HG03196 (cell line): Measurements from ENCODE around the gene RHBDL1.
"Not testable (repeated sequence)": the region's sequence is repeated elsewhere in the genome, so short reads cannot be mapped to it uniquely, and the experiment has no call there.

Experiments used
- ATAC-seq: cut with Tn5 transposase; IDR thresholded peaks from one replicate; pipeline ENCODE4 v1.9.1; 2021; ENCODE audit not compliant: unreplicated experiment

The RHBDL1 gene

GRCh38 chr16:684071-684794 lies 8.8 kb downstream of the RHBDL1 start, which contains the start of gene JMJD8:
Gene JMJD8, minus strand, starts transcription at chr16:684334. Its CDS starts 15 bp downstream, at chr16:684319.
- peak; percentile 57 for ATAC-seq

DNA sequence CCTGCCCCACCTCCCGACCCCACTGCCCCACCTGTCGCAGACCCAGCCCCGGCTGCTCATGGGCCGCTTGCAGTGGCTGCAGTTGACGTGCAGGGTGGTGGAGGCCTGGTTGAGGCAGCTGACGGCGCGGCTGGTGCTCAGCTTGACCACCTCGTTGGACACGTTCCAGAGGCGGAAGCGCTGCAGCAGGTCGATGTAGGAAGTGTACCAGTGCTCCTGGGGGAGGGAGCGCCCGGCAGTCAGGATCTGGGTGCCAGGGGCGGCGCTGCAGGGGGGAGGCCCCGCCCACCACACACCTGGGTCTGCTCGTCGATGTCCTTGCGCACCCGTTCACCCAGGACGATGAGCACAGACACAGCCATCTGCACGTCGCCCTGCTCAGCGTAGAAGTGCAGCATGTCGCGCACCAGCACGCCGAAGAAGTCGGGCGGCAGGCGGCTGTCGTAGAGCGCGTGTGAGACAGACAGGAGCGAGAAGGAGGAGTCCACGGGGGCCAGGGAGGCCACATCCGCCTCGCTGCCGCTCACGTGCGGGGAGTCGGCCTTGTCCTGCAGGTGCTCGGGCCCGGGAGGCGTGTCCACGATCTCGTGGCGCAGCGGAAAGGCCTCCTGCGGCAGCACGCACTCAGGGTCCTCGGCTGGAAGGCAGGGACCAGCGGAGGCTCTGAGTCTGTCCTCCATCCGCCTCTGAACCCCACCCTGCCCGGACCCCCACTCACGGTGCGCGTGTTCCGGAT lies 9.7 kb downstream of the RHBDL1 start:
- no peak for ATAC-seq

DNA sequence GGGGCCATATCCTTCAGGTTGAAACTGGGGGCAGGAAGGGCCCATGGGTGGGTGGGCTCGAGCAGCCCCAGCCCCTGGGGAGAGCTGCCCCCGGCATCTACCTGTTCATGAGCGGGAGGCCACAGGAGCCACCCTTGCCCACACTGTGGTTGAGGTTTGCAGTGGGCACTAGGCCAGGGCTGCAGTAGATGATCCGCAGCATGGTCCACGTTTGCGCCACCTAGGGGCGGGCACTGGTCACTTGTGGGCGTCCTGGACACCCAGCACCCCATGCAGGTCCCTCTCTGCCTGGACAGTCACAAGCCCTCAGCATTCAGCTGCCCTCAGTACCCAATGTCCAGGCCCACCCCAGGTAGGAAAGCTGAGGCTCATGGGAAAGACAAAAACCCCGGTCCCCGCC lies 10.5 kb downstream of the RHBDL1 start:
- ATAC-seq: no peak

GRCh38 chr16:686459-687260 lies 11.2 kb downstream of the RHBDL1 start:
- ATAC-seq: no peak

- no peak for ATAC-seq
Measured at GRCh38 chr16:687499-687898, 12.0 kb downstream of the RHBDL1 start.

GRCh38 chr16:689175-689897 lies 13.9 kb downstream of the RHBDL1 start:
- no peak for ATAC-seq

- ATAC-seq: not testable (repeated sequence)
Measured at GRCh38 chr16:691242-691641, 15.8 kb downstream of the RHBDL1 start.

- no peak for ATAC-seq
Measured at GRCh38 chr16:692356-693108, 17.1 kb downstream of the RHBDL1 start.

DNA sequence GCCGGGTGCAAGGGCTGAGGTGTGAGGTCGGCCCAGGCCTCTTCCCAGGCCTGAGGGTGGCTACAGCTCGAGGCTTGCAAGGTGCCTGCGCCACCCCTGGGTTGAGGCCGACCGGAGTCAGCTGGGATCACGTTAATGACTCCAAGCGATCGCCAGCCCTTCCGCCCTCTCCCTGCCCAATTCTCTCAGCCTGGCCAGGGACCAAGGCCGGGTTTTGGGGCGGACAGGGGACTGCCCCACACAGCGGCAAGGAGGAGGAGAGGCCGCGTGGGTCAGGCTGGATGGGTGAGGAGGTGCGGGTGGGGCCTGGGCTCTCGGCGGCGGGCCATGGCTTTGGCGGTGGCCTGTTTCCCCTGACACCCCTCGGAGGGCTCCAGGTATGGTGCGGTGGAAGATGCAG lies 17.9 kb downstream of the RHBDL1 start:
- ATAC-seq: no peak

- ATAC-seq: no peak
Measured at GRCh38 chr16:693766-694165, 18.3 kb downstream of the RHBDL1 start.

GRCh38 chr16:694187-694862 lies 18.9 kb downstream of the RHBDL1 start:
- ATAC-seq: no peak

DNA sequence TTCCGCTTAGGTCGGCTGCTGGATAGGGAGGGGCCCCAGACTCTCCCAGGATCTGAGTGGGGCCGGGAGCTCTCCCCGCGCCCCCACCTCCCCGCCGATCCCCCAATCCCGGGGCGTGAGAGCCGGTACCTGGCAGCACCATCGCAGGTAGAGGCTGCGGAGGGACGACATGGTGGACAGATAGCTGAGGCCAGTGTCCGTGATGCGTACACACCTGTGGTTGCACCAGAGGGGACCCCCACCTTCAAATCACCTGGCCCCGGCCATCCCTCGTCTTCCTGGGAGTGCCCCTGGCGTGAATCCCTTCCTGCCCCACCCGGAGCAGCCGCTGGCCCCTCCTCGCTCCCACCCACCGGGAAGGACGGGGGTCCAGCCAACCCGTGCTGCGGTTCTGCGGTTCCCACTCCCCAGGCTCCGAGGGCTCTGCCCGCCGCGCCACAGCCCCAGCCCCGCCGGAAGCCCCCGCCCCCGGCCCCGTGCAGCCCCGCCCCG lies 19.4 kb downstream of the RHBDL1 start:
- ATAC-seq: no peak

DNA sequence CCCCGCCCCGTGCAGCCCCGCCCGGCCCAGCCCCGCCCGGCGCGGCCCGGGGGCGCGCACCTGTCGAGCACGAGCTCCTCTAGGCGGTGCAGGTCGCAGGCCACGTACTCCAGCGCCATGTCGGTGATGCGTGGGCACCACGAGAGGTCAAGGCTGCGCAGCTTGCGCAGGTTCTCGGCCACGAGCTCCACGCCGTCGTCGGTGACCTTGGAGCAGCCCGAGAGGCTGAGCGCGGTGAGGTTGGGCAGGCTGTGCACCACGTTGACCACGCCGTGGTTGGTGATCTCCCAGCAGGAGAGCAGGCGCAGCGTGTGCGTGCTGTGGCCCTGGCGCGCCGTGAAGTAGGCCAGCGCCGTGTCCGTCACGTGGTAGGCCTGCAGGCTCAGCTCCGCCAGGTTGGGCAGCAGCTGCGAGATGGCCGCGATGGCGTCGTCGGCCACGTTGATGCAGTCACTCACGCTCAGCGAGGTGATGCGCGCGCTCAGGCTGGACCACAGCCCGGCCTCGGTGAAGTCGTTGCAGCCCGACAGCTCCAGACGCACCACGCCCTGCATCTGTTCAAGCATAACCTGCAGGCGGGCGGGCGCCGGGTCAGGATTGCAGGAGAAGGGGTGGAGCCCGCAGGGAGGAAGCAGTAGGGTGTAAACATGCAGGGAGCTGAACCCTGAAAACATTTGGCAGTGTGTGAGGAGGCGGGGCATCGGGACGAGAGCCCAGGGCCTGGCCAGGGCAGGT lies 20.1 kb downstream of the RHBDL1 start:
- ATAC-seq: no peak

- no peak for ATAC-seq
Measured at GRCh38 chr16:698911-699671, 23.6 kb downstream of the RHBDL1 start.

- ATAC-seq: no peak
Measured at GRCh38 chr16:700684-701584, 25.5 kb downstream of the RHBDL1 start.

DNA sequence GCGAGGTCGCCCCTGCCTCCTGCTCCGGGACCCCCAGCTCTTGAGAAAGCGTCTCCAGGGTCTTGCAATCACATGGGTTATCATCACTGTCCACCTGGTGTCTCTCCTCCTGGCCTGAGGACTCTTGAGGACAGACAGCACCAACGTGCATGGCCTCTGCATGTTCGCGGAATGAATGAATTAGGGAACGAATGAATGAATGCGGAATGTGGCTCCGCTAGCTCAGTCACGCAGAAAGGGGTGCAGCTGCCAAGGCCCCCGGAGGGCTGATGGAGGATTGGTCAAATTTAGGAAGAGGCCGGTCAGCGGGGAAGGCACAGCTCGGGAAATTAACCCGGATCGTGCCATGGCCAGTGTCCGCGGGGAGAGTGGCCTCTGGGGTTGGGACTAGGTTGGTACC lies 26.9 kb downstream of the RHBDL1 start:
- ATAC-seq: no peak

- no peak for ATAC-seq
Measured at GRCh38 chr16:703406-703805, 27.9 kb downstream of the RHBDL1 start.
